GM21786 (cell line): ENCODE results near the gene ISM2.

Experiments used
- ATAC-seq: cut with Tn5 transposase; IDR thresholded peaks from one replicate; pipeline ENCODE4 v1.9.1; 2021; ENCODE audit not compliant: unreplicated experiment

ISM2 gene

GRCh38 chr14:77470224-77470870 lies 28.3 kb downstream of the ISM2 start:
- no peak for ATAC-seq

- ATAC-seq = no peak
These were observed 29.1 kb downstream of the ISM2 start for GRCh38 chr14:77469539-77469938.

- no peak for ATAC-seq
These were observed 29.5 kb downstream of the ISM2 start for GRCh38 chr14:77469067-77469505.

- ATAC-seq = no peak
These were observed 30.8 kb downstream of the ISM2 start for GRCh38 chr14:77467801-77468200.

- ATAC-seq = no peak
These were observed 39.4 kb downstream of the ISM2 start for GRCh38 chr14:77459072-77459723.

- peak; percentile 1 for ATAC-seq
These were observed 40.2 kb downstream of the ISM2 start for GRCh38 chr14:77458249-77458950.

GRCh38 chr14:77457522-77458248 lies 40.9 kb downstream of the ISM2 start, which contains the start of the genes AHSA1 and VIPAS39:
Gene AHSA1, plus strand, starts transcription at chr14:77458093. Its CDS starts 97 bp downstream, at chr14:77458190.
Gene VIPAS39, minus strand, starts transcription at chr14:77457601. Its CDS starts 3,499 bp downstream, at chr14:77454102.
- peak; percentile 91 for ATAC-seq

- ATAC-seq = peak; percentile 7
These were observed 41.5 kb downstream of the ISM2 start for GRCh38 chr14:77457115-77457521.

GRCh38 chr14:77455966-77456640 lies 42.5 kb downstream of the ISM2 start:
- no peak for ATAC-seq

- no peak for ATAC-seq
These were observed 56.4 kb downstream of the ISM2 start for GRCh38 chr14:77442196-77442595.

- ATAC-seq = no peak
These were observed 58.8 kb downstream of the ISM2 start for GRCh38 chr14:77439861-77440260.

GRCh38 chr14:77438596-77438995 lies 60.0 kb downstream of the ISM2 start:
- ATAC-seq = no peak

- no peak for ATAC-seq
These were observed 62.6 kb downstream of the ISM2 start for GRCh38 chr14:77436042-77436441.

GRCh38 chr14:77426396-77426795 lies 72.2 kb downstream of the ISM2 start:
- ATAC-seq = no peak

GRCh38 chr14:77424862-77425261 lies 73.8 kb downstream of the ISM2 start:
- ATAC-seq = no peak
